Superior temporal gyrus (tissue), 1 donor: ENCODE results near the gene CCND3.

Source experiments
- DNase-seq: peaks from one replicate; pipeline ENCODE4 v3.0.0-alpha.2; 2016; ENCODE audit errors: extremely low spot score

CCND3 gene

DNA sequence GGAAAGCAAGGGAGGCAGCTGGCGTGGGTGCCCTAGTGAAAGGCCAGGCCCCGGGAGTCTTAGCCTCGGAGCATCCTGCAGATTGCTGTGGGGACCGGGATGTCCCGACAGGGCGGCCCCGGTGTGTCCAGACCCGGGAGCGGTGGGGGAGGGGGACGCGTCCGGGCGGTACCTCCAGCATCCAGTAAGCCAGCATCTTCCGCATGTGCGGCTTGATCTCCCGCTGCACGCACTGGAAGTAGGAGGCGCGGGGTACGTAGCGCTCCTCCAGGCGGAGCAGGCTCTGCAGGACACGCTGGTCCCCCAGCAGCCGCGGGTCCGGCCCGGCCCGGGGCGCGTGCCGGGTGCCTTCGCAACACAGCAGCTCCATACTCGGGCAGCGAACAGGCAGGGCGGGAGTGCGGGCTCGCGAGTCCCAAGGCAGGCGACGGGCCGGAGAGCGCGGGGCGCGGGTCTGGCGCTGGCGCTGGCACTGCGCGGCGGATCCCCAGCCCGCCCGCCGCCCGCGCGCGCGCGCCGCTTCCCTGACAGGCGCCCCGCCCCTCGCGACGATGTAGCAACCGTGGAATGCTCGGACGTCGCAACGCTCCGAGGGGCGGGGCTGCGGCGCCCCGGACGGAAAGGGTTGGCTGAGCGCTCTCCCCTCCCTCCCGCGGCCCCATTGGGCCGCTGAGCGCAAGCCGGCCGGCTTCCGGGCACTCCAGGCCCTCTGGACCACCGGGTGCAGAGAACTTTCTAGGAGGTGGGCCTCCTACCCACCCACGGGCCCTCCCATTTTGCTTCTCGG is at the start of gene CCND3:
CCND3 (minus strand) TSS at position 529 of the 787 bp plus-strand sequence; CDS start at position 370, 159 bp downstream.
- DNase-seq, result peak; percentile 90

DNA sequence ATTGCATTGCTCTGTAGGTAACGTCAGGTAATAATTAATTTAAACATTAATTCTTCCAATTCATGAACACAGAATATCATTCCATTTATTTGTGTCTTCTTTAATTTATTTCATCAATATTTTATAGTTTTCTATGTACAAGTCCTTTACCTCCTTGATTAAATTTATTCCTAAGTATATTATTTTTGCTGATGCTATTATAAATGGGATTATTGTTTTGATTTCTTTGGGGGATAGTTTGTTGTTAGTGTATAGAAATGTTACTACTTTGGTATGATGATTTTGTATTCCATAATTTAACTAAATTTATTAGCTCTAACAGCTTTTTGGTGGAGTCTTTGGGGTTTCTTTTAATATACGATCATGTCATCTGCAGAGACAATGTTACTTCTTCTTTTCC is 44.7 kb upstream of the CCND3 start:
- no peak for DNase-seq

DNA sequence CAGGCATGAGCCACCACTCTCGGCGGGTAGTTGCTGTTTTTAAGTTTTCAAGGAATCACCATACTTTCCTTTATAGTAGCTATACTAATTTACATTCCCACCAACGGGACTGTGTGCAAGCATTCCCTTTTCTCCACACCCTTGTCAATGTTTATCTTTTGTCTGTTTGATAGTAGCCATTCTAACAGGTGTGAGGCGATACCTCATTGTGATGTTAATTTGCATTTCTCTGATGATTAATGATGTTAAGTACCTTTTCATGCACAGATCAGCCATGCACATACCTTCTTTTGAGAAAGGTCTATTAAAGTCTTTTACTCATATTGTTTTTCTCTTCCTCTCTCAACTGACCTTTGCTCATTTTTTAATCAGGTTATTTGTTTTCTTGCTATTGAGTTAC is 43.0 kb upstream of the CCND3 start:
- DNase-seq, result no peak

DNA sequence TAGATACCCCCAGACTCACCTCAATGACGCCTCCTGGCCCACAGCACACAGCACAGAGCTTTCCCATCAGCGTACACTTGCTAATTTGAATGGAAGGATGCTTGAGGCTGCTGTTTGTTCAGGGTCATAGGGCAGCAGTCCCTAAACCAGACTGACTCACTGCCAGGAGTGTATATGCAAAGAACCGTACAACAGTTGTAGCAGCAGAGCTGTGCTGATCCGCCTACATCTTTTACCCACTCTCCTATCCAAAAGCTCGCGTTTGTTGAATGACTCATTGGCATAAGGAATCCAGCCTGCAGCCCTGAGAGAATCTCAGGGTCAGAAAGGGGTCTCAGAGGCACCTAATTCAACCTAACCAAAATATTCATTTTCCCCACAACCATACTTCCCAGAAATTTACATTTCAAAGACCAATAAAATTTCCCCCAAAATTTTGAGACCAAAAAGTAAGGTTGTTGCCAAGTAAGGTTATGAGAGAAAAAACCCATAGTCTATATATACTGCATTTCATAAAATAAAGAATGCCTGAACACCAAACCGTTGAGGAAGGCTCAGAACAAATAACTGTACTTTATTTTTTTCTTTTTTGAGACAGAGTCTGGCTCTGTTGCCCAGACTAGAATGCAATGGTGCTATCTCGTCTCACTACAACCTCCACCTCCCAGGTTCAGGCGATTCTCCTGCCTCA is 35.3 kb upstream of the CCND3 start:
- DNase-seq, result no peak

DNA sequence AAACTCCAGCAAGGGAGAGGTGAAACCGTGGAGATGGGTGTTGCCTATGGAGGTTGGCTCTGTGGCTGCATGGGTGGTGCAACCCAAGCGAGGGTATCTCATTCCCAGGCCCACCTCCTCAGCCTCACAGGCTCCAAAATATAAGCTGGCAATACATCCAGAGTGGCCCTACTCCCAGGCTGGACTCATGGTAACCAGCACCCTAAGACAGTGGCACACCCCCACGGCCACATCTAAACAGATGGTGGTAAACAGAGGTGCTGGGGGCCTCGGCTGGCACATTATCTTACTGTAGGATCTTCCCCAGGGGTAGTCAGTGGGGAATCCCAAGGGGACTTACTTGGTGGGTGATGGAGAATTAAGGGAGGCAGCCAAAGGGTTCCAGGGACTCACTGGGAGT is 33.7 kb upstream of the CCND3 start:
- no peak for DNase-seq

DNA sequence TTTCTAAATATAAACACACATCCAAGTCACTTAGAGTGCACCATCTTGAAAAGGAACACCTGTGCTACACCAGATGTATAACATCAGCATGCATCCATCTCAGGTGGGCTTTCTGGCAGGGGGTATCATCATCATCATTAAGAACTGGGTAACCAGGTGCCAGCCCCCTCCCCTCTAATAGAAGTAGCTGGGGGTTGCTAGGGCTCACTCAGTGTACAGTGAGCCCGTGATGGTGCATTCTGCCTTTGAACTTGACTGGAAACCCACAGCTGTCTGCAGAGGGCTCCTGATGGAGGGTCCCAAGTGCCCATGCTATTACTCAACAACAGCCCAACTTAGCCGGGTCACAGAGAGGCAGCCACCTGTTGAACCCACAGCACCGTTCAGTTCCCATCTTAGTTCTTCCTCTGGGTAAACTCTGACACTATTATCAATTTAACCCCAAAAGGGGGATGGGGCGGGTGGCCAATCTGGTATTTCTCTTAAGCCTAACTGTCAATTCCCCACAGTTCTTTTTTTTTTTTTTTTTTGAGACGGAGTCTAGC is 32.7 kb upstream of the CCND3 start:
- DNase-seq, result no peak

DNA sequence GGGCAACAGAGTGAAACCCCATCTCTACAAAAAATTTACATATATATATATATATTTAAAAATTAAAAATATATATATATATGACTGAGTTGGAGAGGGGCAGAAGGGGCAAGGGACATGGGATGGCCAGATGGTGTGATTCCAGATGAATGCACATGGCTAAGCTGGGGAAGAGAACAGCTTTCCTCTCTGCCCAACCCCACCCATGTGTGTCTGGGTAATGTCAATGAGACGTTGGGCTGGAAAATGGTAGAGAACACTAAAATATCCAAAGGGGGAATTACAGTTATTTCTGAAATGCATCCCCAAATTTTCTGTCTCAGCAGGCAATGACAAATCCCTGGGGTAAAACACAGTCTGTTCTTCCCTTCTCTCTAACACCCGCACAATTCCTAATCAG is 31.2 kb upstream of the CCND3 start:
- no peak for DNase-seq

DNA sequence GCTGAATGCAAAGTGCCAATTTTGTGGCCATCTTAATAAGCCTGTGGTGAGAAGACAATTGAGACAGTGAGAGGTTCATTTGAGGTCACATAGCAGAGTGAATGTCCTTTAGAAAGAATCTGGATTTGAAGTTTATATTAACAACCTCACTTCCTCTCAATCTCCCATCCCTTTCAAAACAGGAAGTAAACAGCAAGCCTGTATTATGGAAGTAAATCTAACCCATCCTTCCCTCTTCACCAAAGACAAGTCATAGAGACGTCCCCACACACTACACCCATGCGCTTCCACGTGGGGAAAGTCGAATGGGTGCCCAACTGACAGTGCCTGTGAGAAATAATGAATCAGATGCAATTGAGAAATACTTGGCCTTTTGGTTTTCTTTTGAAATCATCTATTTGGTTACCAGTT is 28.8 kb upstream of the CCND3 start:
- no peak for DNase-seq

DNA sequence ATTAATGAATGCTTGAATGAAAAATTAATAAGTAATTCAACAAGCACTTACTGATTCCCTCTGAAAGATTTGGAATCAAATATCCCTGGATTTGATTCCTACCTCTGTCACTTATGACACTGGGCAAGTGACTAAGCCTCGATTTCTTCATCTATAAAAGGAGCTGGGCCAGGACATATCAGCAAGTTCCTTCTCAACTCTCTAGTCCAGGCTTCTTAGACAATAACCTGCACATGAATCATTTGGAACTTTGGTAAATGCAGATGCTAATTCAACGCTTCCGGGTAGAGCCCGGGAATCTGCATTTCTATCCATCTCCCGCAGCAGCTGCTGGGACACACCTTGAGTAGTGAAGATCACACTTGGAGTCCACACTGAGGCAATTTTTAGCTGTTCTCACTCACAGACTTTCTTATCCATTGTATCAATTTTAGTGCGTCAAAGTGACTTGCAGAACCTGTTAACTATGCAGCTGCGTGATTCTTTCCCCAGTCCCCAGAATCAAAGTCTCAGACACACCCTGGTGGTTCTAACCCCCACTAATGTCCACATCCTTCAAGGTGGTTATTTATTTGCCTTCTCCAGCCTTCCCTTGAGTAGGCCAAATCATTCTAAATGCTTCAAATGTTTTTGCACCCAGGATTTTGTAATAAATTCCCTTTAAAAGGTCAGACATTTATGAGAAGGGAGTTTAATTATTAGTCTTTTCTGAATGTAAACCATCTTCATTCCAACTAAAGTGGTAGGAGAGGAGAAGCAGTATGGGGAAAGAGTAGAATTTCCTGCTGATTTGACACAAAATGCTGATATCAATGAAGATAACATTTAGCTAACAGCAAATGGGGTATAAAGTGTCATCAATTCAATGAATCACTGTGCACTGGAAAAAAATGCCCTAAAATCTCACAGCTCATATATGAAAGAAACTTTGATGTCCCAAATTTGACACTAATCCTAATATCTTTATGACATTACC is 26.0 kb upstream of the CCND3 start:
- DNase-seq, result no peak

DNA sequence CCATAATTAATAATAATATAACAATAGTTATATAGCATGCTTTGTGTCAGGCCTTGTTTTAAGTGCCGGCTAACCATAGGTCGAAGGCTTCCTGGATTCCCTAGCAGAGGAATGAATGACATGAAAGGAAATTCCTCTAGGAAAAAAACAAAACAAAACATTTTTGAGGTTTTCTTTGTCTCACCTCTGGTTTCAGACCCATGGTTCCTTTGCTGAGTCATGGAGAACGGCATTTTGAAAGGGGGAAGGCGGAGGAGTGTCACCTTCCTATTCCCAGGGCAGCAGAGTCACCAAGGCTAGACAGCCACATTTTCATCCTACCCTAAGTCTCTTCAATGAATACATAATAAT is 25.3 kb upstream of the CCND3 start:
- no peak for DNase-seq

DNA sequence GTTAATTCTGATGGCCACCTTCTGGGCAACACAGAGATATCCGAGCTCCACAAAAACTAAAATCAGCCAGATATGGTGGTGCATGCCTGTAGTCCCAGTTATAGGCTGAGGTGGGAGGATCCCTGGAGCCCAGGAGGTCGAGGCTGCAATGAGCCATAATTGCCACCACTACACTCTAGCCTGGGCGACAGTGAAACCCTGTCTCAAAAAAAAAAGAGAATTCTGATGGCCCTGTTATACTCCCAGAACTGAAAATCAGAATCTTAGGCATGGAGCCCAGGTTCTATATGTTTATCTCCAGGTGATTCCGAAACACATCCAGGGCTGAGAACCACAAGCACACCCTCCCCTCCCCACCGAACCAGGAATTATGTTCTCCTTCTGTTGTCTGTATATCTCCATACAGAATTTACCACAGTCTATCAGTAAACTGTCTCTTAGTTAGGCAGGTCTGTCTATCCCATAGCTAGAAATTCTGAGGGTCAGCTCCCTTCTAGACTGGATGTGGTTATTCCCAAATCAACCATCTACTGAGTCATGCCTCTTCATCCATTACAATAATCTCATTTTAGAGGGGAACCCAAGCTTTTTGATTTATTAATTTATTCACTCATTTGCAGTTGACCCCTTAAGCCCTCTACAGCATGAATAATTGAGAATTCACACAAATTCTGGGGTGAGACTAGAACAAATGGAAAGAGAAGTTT is 24.8 kb upstream of the CCND3 start:
- DNase-seq, result no peak

DNA sequence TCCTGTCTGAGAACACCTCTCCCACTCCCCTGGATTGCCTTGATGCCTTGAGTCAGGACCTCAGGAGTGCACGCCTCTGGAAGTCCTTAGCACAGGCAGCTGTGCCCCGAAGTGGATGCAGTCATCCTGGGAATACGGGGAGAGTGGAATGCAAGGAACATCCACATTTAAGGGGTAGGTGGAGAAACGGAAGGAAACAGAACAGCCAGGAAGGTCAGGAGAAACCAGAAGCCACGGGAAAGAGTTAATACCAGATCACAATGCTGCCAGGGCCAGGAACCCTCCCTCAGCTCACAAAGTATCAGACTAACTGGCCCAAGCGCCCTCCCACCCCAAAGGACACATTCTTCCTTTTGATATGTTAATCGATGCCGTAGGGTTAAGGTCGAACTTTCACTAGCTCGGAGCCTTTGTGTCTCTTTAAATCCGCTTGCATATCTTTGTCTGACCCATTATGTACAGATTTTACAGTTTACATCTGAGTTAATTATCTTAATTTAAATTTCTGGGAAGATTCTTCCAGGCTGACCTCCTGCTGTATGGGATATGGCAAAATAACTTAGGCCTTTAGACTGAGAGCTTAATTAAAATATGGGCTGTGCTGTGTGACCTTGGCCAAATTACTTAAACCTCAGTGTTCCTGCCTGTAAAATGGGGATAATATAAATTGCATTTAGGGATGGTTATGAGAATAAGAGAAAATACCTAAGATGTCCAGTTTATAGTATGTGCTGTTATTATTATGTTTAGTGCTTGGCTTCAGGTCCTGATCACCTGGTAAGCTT is 24.0 kb upstream of the CCND3 start:
- DNase-seq, result no peak

DNA sequence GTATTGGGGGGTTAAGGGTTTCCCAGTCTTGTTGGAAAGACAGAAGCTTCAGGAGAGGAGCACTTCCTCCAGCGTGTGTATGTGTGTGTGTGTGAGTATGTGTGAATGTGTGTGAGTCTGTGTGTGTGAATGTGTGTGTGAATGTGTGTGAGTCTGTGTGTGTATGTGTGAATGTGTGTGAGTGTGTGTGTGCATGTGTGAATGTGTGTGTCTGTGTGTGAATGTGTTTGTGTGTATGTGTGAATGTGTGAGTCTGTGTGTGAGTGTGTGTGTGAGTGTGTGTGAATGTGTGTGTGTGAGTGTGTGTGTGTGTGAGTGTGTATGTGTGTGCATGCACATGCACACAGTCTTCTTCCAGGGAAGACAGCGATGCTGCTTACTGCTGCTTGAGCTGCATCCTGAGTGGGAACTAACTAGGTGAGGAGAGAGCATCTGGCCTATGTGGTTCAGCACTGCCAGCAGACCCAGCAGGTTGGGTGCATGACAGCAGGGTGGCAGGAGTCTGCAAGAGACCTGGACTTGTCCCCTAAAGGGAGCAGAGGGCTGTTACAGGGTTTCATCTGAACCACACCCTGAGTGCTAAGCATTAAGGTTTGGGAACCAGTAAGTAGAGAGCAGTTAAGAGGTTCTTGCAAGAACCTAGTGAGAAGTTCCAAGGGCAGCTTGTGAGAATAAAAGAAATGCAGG is 22.7 kb upstream of the CCND3 start:
- no peak for DNase-seq

DNA sequence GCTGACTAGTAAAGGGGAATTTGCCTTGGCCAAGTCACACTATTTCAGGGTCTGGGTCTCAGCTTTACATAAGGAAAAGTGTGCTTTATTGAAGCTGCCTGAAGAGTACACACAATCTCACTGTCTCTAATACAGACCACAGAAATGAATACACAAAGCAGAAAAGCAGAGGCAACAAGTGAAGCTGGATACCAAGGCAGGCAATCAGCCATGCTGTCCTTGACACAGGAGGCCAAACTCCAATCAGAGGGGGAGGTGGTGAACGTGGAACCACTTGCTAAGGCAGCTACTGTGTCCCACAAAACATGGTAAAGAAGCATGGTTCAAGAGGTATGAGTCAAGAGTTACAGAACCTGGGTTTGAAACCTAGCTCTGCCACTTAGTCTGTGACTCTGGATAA is 21.8 kb upstream of the CCND3 start:
- DNase-seq, result no peak

DNA sequence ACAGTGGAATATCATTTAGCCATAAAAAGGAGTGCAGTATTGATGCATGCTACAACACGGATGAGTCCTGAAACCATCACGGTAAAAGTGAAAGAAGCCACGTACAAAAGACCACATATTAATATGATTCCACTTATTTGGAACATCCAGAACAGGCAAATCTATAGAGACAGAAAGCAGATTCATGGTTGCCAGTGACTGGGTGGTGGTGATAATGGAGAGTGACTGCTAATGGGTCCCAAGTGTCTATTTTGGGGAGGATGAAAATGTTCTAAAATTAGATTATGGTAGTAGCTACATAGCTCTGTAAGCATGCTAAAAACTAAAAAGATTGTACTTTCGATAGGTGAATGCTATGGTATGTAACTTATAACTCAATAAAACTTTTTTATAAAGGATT is 18.4 kb upstream of the CCND3 start:
- DNase-seq, result no peak

DNA sequence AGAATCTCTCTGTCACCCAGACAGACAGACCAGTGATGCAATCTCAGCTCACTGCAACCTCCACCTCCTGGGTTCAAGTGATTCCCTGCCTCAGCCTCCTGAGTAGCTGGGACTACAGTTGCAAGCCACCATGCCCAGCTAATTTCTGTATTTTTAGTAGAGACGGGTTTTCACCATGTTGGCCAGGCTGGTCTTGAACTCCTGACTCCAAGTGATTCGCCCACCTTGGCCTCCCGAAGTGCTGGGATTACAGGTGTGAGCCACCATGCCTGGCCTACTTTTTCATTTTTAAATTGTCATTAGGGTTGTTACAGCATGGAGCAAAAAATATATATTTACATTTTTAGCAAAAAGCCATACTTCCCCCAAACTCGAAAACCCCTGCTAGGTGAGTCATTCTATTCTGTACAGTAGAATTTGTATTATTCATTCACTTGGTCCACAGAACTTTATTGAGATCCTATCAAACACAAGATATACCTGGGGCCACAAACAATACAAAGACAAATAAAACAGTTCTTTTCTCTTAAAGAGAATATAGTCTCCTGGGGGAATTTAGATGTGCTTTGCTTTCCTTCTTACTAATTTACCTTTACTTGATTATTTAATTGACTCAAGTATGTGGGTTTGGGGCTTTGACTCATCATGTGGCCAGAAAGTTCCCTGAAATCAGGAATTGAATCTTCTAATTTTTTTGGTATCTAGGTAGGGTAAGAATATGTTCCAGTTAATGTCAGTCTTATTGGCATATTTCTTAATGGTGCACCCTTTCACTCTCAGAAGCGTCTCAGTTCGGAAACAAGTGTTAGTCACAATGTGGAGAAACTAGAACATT is 16.6 kb upstream of the CCND3 start:
- no peak for DNase-seq

DNA sequence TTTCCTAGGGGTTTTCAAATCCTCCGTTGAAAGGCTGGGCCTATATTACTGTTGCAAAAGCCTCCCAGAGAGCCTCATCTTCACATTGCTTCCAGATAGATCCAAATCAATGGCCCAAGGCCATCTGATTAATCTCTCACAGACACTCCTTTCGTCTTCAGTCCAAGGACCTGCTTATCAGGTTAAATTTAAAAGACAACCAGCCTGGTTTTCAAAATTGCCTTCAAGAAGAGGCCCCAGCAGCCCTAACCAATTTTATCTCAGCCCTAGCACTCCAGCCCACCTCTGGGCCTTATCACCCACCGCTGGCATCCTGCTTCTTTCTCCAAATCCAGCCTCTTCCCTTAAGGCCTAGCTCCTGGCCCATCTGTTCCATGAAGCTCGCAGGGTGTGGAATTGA is 15.5 kb upstream of the CCND3 start:
- no peak for DNase-seq

DNA sequence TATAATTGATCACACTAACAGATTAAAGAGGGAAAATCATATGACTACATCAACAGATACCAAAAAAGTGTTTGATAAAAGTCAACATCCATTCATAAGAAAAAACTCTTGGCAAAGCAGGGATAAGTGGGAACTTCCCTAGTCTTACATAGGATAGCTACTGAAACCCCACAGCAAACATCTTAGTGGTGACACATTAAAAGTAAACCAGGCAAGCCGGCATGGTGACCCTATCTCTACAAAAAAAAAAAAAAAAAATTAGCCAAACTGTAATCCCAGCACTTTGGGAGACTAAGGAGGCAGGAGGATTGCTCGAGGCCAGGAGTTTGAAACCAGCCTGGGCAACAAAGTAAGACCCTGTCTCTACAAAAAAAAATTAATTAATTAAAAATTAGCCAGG is 13.8 kb upstream of the CCND3 start:
- DNase-seq, result no peak

DNA sequence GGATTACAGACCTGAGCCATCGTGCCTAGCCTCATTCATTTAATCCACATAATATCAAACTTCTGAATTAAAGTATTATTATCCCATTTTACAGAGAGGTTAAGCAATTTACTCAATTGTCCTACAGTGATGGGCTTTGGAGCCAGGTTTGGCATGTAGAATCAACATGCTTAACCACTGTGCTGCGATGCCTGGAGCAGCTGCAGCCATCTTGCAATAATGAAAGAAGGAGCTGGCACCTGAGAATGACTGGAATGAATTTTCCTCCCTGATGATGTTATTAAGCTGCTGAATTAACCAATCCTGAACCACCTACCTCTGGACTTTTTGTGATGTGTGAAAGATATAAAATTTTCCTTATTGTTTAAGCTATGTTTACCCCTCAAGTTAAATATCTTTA is 13.1 kb upstream of the CCND3 start:
- DNase-seq, result no peak
